ENCODE data around the gene RNF220. TPM values are rescaled to one million over a fixed set of nuclear protein-coding genes. Genes with fewer than 3 reads are reported as not detected.
A peak's percentile ranks its signal among the peaks of the same experiment; 100 is the strongest.

The RNF220 gene
- polyA plus RNA-seq, 1 donor (not counting 4 experiments of a cell fraction or from before 2014, with no cell fraction given) = 42.7 TPM

DNA sequence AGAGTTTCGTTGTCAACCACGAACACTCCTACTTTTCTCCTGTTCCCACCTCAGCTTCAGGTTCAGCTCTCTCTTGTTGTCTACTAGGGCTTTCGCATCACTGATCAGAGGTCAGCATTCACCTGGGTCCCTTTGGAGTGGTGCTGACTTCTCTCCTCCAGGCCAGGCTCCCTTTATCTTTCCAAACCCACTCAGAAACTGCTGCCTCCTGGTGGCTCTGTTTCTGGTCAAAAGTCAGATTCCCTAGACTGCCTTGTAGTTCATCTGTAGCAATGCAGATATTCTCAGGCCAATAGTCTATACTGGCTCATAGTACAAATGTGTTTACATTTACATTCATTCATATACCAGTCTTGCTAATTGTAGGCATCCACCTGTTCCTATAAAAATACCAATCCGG, 43.6 kb upstream of the RNF220 start:
- no peak for FAIRE-seq
- Histone ChIP-seq H3K4me1 (ENCODE audit: control insufficient read depth, extremely low read depth, insufficient read depth, low read length) (peaks cover 3% of the 10 kb centered on the region), H3K79me2 (ENCODE audit: control insufficient read depth, insufficient read depth, low read length) (no peaks in the 10 kb centered on the region), H3K27me3 (ENCODE audit: control insufficient read depth, extremely low read depth, insufficient read depth, low read length) (peaks cover 4% of the 10 kb centered on the region), H3K36me3 (ENCODE audit: control insufficient read depth in 2 of 2, extremely low read depth in 1 of 2, insufficient read depth in 2 of 2, low read length in 2 of 2) (no peaks in the 10 kb centered on the region), H3K9ac (ENCODE audit: control insufficient read depth, extremely low read depth, insufficient read depth, low read length) (no peak overlapping the region), H3K27ac (ENCODE audit: control insufficient read depth, insufficient read depth, low read length) (no peak overlapping the region), H3K4me2 (ENCODE audit: control insufficient read depth, extremely low read depth, insufficient read depth, low read depth, low read length) (no peak overlapping the region), H3K9me3 (ENCODE audit: control insufficient read depth, low read depth, low read length) (no peaks in the 10 kb centered on the region), H3K9me1 (ENCODE audit: control insufficient read depth, extremely low read depth, insufficient read depth, low read length) (no peaks in the 10 kb centered on the region), H2AFZ (ENCODE audit: control insufficient read depth, low read length) (no peak overlapping the region), H3K4me3 (ENCODE audit: control insufficient read depth in 2 of 3, extremely low read depth in 1 of 3, insufficient read depth in 2 of 3, low read depth in 1 of 3, low read length in 3 of 3) (no peak overlapping the region), H4K20me1 (ENCODE audit: control insufficient read depth, extremely low read depth, insufficient read depth, low read length) (no peaks in the 10 kb centered on the region)
- DNase-seq (ENCODE audit: low read depth, low spot score) = no peak
- TF ChIP-seq, protein P1, sequence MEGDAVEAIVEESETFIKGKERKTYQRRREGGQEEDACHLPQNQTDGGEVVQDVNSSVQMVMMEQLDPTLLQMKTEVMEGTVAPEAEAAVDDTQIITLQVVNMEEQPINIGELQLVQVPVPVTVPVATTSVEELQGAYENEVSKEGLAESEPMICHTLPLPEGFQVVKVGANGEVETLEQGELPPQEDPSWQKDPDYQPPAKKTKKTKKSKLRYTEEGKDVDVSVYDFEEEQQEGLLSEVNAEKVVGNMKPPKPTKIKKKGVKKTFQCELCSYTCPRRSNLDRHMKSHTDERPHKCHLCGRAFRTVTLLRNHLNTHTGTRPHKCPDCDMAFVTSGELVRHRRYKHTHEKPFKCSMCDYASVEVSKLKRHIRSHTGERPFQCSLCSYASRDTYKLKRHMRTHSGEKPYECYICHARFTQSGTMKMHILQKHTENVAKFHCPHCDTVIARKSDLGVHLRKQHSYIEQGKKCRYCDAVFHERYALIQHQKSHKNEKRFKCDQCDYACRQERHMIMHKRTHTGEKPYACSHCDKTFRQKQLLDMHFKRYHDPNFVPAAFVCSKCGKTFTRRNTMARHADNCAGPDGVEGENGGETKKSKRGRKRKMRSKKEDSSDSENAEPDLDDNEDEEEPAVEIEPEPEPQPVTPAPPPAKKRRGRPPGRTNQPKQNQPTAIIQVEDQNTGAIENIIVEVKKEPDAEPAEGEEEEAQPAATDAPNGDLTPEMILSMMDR (optimal IDR thresholded peaks at IDR 0.05 in 1 of 3, IDR thresholded peaks at IDR 0.05 in 1 of 3, conservative IDR thresholded peaks at IDR 0.05 in 1 of 3; ENCODE audit: extremely low read depth in 1 of 3, insufficient read depth in 2 of 3, low read length in 3 of 3) = peak; percentile 6 to 33 (median 11)
- no peak for TF ChIP-seq EZH2 (IDR thresholded peaks at IDR 0.05; ENCODE audit: low read length)
- dilution Hi-C loops (cut with MboI; ENCODE audit: extremely low pct_ligation_motif_present, low sequenced_read_pairs) = no loop called here

DNA sequence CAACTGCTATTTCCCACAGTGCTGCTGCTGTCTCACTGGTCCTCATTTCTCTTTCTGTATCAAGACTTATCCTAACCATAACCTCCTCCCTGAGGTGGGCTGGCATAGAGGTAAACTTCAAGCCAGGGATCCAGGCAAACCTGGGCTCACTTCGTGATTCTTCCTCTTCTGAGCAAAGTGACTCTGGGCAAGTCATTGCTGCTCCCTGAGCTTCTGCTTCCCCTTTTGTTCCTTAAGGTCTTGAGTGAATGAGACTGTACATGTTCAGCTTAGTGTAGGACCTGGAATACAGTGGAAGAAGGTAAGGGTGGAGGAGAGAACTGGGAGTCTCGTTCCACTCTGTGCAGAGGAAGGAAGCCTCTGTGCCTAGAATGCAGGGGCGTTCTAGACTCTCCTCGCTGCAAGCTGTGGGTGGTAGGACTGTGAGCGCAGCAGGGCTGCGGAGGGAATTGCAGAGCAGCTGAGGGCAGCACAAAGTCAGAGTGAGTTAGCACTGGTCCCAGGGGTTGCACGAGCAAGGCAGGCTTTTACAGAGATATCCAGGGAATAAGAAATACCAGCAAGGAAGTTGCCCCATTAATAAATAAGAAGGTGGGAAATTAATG, 38.6 kb upstream of the RNF220 start:
- H3K36me3 ChIP-seq (ENCODE audit: control insufficient read depth in 2 of 2, extremely low read depth in 1 of 2, insufficient read depth in 2 of 2, low read length in 2 of 2) = no peaks in the 10 kb centered on the region
- no peaks in the 10 kb centered on the region for H4K20me1 ChIP-seq (ENCODE audit: control insufficient read depth, extremely low read depth, insufficient read depth, low read length)
- no peaks in the 10 kb centered on the region for H3K4me1 ChIP-seq (ENCODE audit: control insufficient read depth, extremely low read depth, insufficient read depth, low read length)
- dilution Hi-C loops (cut with MboI; ENCODE audit: extremely low pct_ligation_motif_present, low sequenced_read_pairs) = no loop called here
- H3K27me3 ChIP-seq (ENCODE audit: control insufficient read depth, extremely low read depth, insufficient read depth, low read length) = peaks cover 9% of the 10 kb centered on the region
- DNase-seq (ENCODE audit: low read depth, low spot score) = no peak
- no peak for FAIRE-seq
- no peak overlapping the region for H3K4me2 ChIP-seq (ENCODE audit: control insufficient read depth, extremely low read depth, insufficient read depth, low read depth, low read length)
- H3K9me1 ChIP-seq (ENCODE audit: control insufficient read depth, extremely low read depth, insufficient read depth, low read length) = no peaks in the 10 kb centered on the region
- H3K27ac ChIP-seq (ENCODE audit: control insufficient read depth, insufficient read depth, low read length) = no peak overlapping the region
- H3K4me3 ChIP-seq (ENCODE audit: control insufficient read depth in 2 of 3, extremely low read depth in 1 of 3, insufficient read depth in 2 of 3, low read depth in 1 of 3, low read length in 3 of 3) = no peak overlapping the region
- no peak overlapping the region for H3K9ac ChIP-seq (ENCODE audit: control insufficient read depth, extremely low read depth, insufficient read depth, low read length)
- no peaks in the 10 kb centered on the region for H3K9me3 ChIP-seq (ENCODE audit: control insufficient read depth, low read depth, low read length)
- no peak overlapping the region for H2AFZ ChIP-seq (ENCODE audit: control insufficient read depth, low read length)
- TF ChIP-seq EZH2 (IDR thresholded peaks at IDR 0.05; ENCODE audit: low read length) = no peak
- TF ChIP-seq, protein P1 (optimal IDR thresholded peaks at IDR 0.05 in 1 of 3, IDR thresholded peaks at IDR 0.05 in 1 of 3, conservative IDR thresholded peaks at IDR 0.05 in 1 of 3; ENCODE audit: extremely low read depth in 1 of 3, insufficient read depth in 2 of 3, low read length in 3 of 3) = no peak
- no peaks in the 10 kb centered on the region for H3K79me2 ChIP-seq (ENCODE audit: control insufficient read depth, insufficient read depth, low read length)
